Umbilical cord (tissue), 2 donors: ENCODE measurements around the gene KCNH2. TPM values are rescaled to one million over a fixed set of nuclear protein-coding genes. Genes with fewer than 3 reads are reported as not detected.

Experiments
- DNase-seq: peaks from one replicate; pipeline ENCODE4 v3.0.0-alpha.2; 2015; ENCODE audit warnings: low spot score
- total RNA-seq: library from RNA; depleted of rRNA; stranded (reverse); fragments of >200 nt; gene quantifications from one replicate; pipeline ENCODE4 v1.2.3, GENCODE V29; 2014; ENCODE audit warnings: low replicate concordance; ENCODE audit not compliant: insufficient read depth

KCNH2 gene
- total RNA-seq, 1 donor from 2014 or later: 25.3 TPM

GRCh38 chr7:150996376-150997074 is 18.4 kb upstream of the KCNH2 start:
- DNase-seq: no peak

GRCh38 chr7:150994838-150995510 is 16.9 kb upstream of the KCNH2 start:
- no peak for DNase-seq

GRCh38 chr7:150994141-150994837 is 16.2 kb upstream of the KCNH2 start:
- DNase-seq: peak; percentile 90

GRCh38 chr7:150993511-150993910 is 15.4 kb upstream of the KCNH2 start:
- DNase-seq: no peak

GRCh38 chr7:150992833-150993302 is 14.7 kb upstream of the KCNH2 start:
- DNase-seq: no peak

GRCh38 chr7:150992051-150992640 is 14.0 kb upstream of the KCNH2 start:
- no peak for DNase-seq

GRCh38 chr7:150990416-150991186 is 12.5 kb upstream of the KCNH2 start, which contains the start of gene NOS3:
TSS of gene NOS3 (plus strand) at chr7:150991017. CDS start at chr7:150993804, 2,787 bp downstream.
- no peak for DNase-seq

GRCh38 chr7:150989456-150989855 is 11.3 kb upstream of the KCNH2 start:
- DNase-seq: peak; percentile 79

- peak; percentile 96 for DNase-seq
Observed at GRCh38 chr7:150988230-150989226, 10.4 kb upstream of the KCNH2 start.

- DNase-seq: no peak
Observed at GRCh38 chr7:150986556-150986955, 8.4 kb upstream of the KCNH2 start.

- peak; percentile 66 for DNase-seq
Observed at GRCh38 chr7:150986099-150986512, 8.0 kb upstream of the KCNH2 start.

- peak; percentile 65 for DNase-seq
Observed at GRCh38 chr7:150983893-150984368, 5.8 kb upstream of the KCNH2 start.

- no peak for DNase-seq
Observed at GRCh38 chr7:150982351-150982750, 4.2 kb upstream of the KCNH2 start.

GRCh38 chr7:150981644-150982043 is 3.5 kb upstream of the KCNH2 start:
- DNase-seq: no peak

GRCh38 chr7:150980663-150981062 is 2.5 kb upstream of the KCNH2 start:
- peak; percentile 55 for DNase-seq

GRCh38 chr7:150979713-150980390 is 1.7 kb upstream of the KCNH2 start:
- DNase-seq: peak; percentile 80

GRCh38 chr7:150977382-150978125 is 567 bp downstream of the KCNH2 start:
- DNase-seq: no peak
